Astrocyte (in vitro differentiated cells and primary cell): ENCODE results near the gene AXL.

ENCODE experiments used
- EZH2 ChIP-seq: IDR thresholded peaks from 2 replicates; pipeline ENCODE4 v1.6.1; 2012; ENCODE audit warnings: mild to moderate bottlenecking, low read length, inconsistent platforms; ENCODE audit not compliant: insufficient read depth
- TF ChIP-seq, protein P1 (sequence below): IDR thresholded peaks from 2 replicates; pipeline ENCODE4 v1.5.1; 2011; ENCODE audit warnings: low read depth, mild to moderate bottlenecking, inconsistent platforms, low read length, moderate library complexity; ENCODE audit not compliant: insufficient read depth

DNA sequence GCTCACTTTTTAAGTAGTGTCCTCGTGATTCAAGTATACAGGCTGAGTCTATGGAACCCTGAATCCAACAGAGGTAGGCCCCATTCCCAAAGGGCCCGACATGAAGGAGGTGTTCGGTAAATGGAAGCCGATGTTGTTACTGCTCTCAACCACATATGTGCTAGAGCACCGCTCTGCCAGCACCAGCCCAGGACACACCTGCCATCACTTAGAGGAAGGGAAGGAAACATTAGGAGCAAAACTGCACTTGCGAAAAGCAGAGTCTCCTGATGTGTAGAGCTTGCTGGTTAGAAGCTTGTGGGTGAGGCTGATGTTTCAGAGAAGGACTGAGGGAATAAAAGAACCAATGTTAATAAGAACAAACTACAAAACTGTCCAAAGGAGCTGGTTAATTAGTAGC, 81.5 kb downstream of the AXL start:
- TF ChIP-seq, protein P1, sequence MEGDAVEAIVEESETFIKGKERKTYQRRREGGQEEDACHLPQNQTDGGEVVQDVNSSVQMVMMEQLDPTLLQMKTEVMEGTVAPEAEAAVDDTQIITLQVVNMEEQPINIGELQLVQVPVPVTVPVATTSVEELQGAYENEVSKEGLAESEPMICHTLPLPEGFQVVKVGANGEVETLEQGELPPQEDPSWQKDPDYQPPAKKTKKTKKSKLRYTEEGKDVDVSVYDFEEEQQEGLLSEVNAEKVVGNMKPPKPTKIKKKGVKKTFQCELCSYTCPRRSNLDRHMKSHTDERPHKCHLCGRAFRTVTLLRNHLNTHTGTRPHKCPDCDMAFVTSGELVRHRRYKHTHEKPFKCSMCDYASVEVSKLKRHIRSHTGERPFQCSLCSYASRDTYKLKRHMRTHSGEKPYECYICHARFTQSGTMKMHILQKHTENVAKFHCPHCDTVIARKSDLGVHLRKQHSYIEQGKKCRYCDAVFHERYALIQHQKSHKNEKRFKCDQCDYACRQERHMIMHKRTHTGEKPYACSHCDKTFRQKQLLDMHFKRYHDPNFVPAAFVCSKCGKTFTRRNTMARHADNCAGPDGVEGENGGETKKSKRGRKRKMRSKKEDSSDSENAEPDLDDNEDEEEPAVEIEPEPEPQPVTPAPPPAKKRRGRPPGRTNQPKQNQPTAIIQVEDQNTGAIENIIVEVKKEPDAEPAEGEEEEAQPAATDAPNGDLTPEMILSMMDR = no peak
- no peak for TF ChIP-seq EZH2
